GM19452 (cell line): ENCODE data around the gene LASP1NB.
"Not testable (repeated sequence)": the region's sequence is repeated elsewhere in the genome, so short reads cannot be mapped to it uniquely, and the experiment has no call there.

Experiments used
- ATAC-seq: cut with Tn5 transposase; IDR thresholded peaks from one replicate; pipeline ENCODE4 v1.9.1; 2021; ENCODE audit not compliant: unreplicated experiment

The LASP1NB gene

DNA sequence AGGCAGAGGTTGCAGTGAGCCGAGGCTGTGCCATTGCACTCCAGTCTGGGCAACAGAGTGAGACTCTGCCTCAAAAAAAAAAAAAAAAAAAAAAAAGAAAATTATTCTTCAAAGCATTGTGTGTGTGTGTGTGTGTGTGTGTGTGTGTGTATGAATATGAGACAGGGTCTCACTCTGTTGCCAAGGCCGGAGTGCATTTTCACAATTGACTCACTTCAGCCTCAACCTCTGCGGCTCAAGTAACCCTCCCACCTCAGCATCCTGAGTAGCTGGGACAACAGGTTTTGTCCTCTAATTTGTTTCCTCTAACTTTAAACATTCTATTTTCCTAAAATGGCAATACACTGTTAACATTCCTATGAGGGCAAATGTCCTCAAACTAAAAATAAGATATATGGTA lies 34.1 kb downstream of the LASP1NB start:
- no peak for ATAC-seq

DNA sequence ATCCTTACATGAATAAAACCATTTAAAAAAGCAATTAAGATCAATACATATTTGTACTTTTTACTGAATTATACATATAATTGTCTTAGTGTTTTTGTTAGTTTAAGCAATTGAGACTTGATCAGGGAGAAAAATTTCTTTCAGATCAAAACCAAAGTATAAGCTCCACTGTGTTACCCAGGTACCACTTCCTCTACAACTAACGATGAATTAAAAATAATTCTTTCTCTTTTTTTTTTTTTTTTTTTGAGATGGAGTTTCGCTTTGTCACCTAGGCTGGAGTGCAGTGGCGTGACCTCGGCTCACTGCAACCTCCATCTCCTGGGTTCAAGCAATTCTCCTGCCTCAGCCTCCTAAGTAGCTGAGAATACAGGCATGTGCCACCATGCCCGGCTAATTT lies 35.0 kb downstream of the LASP1NB start:
- no peak for ATAC-seq

DNA sequence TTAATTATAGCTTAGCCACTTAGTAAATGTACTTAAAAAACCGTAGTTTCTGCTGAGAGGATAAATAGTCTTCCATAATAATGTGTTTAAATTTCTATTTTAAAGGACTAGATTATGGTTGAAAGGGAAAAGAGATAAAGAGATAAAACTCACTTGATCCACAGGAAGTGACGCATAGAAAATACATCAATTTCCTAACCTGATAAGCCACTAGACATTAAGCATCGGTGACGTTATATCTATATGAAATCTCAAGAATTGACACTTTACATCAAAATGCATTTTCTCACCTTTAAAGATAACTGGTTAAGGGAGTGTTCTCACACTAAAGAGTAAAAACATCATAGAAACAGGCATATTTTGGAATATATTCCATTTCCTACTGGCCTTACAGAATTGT lies 36.0 kb downstream of the LASP1NB start:
- no peak for ATAC-seq

DNA sequence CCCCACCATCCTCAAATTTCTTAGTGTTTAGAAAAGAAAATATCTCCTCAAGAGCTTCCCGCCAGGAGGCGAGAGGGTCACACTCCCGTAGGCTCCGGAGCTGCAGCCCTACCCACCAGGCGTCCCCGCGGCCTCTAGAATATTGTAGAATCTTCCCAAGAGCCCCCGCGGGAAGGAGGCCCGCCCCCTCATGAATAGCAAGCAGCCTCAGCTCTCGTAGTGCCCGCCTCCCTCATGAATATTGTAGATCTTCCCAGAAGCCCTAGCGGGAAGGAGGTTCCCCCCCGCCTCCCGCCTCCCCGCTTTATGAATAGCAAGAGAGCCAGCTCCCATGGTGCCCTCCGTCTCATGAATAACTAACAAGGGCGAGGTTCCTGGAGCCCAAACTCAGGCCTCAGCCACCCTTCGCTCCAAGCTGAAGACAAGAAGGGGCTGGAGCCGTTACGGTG lies 41.9 kb downstream of the LASP1NB start, which contains the start of gene FBXO47:
TSS of gene FBXO47 (minus strand) at position 114 of the 449 bp plus-strand sequence. CDS start 4,378 bp downstream, outside the sequence.
- ATAC-seq: no peak

DNA sequence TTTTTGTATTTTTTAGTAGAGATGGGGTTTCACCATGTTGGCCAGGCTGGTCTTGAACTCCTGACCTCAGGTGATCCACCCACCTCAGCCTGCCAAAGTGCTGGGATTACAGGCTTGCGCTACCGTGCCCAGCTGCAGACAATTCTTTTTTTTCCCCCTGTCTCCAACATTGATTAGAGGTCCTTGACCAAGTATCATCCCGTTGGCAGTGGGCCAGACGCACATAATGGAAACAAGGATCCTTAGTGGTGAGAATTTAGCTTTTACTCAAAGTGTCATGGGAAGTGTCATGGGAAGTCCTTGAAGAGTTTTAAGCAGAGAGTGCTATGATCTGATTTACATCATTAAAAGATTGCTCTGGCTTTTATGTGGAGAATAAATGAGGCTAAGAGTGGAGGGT lies 43.9 kb downstream of the LASP1NB start:
- no peak for ATAC-seq

DNA sequence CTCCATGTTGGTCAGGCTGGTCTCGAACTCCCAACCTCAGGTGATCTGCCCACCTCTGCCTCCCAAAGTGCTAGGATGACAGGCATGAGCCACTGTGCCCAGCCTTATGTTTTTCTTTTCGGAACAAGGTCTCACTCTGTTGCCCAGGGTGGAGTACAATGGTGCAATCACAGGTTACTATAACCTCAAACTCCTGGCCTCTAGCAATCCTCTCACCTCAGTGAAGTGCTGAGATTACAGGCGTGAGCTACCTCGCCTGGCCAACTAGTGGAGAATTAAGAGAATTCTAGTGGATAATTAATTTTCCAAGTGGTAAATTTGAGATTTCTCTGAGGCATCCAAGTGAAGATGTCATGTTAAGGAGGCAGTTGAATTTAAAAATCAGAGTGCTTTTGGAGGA lies 44.7 kb downstream of the LASP1NB start:
- ATAC-seq: no peak

DNA sequence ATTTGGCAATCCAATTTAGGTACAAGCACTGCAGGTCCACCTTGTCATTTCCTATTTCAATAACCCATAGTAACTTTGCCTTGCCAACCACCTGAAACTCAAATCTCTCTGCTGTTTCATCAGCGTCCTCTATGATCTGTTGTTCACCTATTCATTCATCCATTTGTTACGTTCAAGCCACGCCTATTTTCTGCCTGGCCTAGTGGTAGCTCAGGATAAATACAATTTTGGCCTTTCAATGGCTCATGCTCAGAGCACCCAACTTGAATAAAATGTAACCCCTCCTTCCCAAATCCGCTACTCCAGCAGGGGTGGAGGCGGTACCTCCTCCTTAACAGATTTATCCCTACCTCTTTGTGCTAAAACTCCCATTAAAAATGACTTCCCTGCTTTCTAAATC lies 45.4 kb downstream of the LASP1NB start:
- ATAC-seq: no peak

DNA sequence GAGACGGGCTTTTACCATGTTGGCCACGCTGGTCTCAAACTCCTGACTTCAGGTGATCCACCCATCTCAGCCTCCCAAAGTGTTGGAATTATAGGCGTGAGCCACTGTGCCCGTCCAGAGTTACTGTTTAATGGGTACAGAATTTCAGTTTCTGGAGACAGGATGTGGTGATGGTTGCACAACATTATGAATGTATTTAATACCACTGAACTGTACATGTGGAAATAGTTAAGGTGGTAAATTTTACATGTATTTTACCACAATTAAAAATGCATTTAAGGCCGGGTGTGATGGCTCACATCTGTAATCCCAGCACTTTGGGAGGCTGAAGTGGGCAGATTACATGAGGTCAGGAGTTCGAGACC lies 50.8 kb downstream of the LASP1NB start:
- ATAC-seq: not testable (repeated sequence)

DNA sequence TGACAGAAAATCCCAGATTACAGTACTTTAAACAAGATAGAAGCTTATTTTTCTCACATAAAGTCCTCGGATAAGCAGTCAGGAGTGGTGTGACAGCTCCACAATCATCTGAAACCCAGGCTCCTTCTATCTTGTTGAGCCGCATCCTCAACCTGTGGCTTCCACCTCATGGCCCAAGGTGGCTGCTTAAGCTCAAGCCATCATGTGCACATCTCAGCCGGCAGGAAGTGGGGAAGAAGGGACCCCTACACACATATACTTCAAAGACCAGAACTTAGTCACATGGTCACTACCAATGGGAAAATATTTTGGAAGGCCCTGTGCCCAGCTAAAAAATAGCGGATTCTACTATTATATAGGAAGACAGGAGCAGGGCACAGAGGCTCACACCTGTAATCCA lies 52.8 kb downstream of the LASP1NB start:
- no peak for ATAC-seq
